WTC11 (cell line): ENCODE measurements around the gene BTN3A1. TPM values are rescaled to one million over a fixed set of nuclear protein-coding genes. Genes with fewer than 3 reads are reported as not detected.

Experiments
- ATAC-seq: fragments of 200-7000 bp; cut with Tn5 transposase; 2 replicates; pipeline ENCODE4 v1.10.0; 2021; ENCODE audit warnings: mild to moderate bottlenecking, moderate library complexity
- CTCF ChIA-PET: fragments of 300-600 bp; sonication (Branson Sonifier 250); formaldehyde crosslinking; loops from one replicate; lab custom pipeline; 2021; ENCODE audit warnings: antibody characterized with exemption; lab: Charles Lee
- POLR2A ChIA-PET: fragments of 350-600 bp; sonication (Branson Sonifier 250); formaldehyde crosslinking; loops from one replicate; lab custom pipeline; 2021; ENCODE audit warnings: antibody characterized with exemption; lab: Charles Lee
- DNase-seq: peaks from one replicate; pipeline ENCODE4 v3.0.0; 2021; ENCODE audit warnings: low spot score
- H3K27ac Mint-ChIP-seq: 2 replicates; pipeline ENCODE4 v1.8.0; 2021; ENCODE audit warnings: mixed read lengths
- H3K27me3 Mint-ChIP-seq: 2 replicates; pipeline ENCODE4 v1.8.0; 2021; ENCODE audit warnings: low read depth, mild to moderate bottlenecking, moderate library complexity, mixed read lengths
- H3K36me3 Mint-ChIP-seq: 2 replicates; pipeline ENCODE4 v1.8.0; 2021; ENCODE audit warnings: mixed read lengths
- H3K4me1 Mint-ChIP-seq: 2 replicates; pipeline ENCODE4 v1.8.0; 2022; ENCODE audit warnings: mixed read lengths
- H3K4me3 Mint-ChIP-seq: 2 replicates; pipeline ENCODE4 v1.8.0; 2021; ENCODE audit warnings: mild to moderate bottlenecking, moderate library complexity, mixed read lengths
- H3K9me3 Mint-ChIP-seq: 2 replicates; pipeline ENCODE4 v1.8.0; 2021; ENCODE audit warnings: mixed read lengths
- CDX4 ChIP-seq: fragments of 250-450 bp; sonication (Bioruptor Pico); IDR thresholded peaks from 2 replicates; pipeline ENCODE4 v1.9.0; 2021; ENCODE audit warnings: moderate library complexity, mild to moderate bottlenecking, inconsistent platforms, borderline replicate concordance
- CREB1 ChIP-seq: sonication (generic); formaldehyde crosslinking; IDR thresholded peaks from 2 replicates; pipeline ENCODE4 v1.8.0; 2023; ENCODE audit warnings: mild to moderate bottlenecking, missing genetic modification reagents
- CTCF ChIP-seq: fragments of 200-600 bp; IDR thresholded peaks from 2 replicates; pipeline ENCODE4 v1.8.0; 2022; ENCODE audit warnings: antibody characterized with exemption
- ELF4 ChIP-seq: sonication (generic); formaldehyde crosslinking; IDR thresholded peaks from 2 replicates; pipeline ENCODE4 v1.8.1; 2022; ENCODE audit warnings: low read depth, mild to moderate bottlenecking, moderate library complexity, missing genetic modification reagents
- ESRRA ChIP-seq: sonication (generic); formaldehyde crosslinking; IDR thresholded peaks from 2 replicates; pipeline ENCODE4 v1.8.1; 2022; ENCODE audit warnings: mild to moderate bottlenecking, missing genetic modification reagents, borderline replicate concordance
- FOXP1 ChIP-seq: sonication (generic); formaldehyde crosslinking; IDR thresholded peaks from 2 replicates; pipeline ENCODE4 v1.8.0; 2022; ENCODE audit warnings: missing genetic modification reagents, mild to moderate bottlenecking, moderate library complexity, borderline replicate concordance
- HMGA2 ChIP-seq: fragments of 250-450 bp; sonication (Bioruptor Pico); IDR thresholded peaks from 2 replicates; pipeline ENCODE4 v1.4.0; 2021; ENCODE audit warnings: mild to moderate bottlenecking, moderate library complexity
- IRF1 ChIP-seq: sonication (generic); formaldehyde crosslinking; IDR thresholded peaks from 2 replicates; pipeline ENCODE4 v1.8.0; 2023; ENCODE audit warnings: missing genetic modification reagents
- MAX ChIP-seq: sonication (generic); formaldehyde crosslinking; IDR thresholded peaks from 2 replicates; pipeline ENCODE4 v1.8.0; 2022; ENCODE audit warnings: mild to moderate bottlenecking, missing genetic modification reagents
- MXD4 ChIP-seq: fragments of 250-450 bp; sonication (Bioruptor Pico); IDR thresholded peaks from 2 replicates; pipeline ENCODE4 v1.8.0; 2021; ENCODE audit warnings: mild to moderate bottlenecking, moderate library complexity, borderline replicate concordance
- NFE2L1 ChIP-seq: sonication (generic); formaldehyde crosslinking; IDR thresholded peaks from 2 replicates; pipeline ENCODE4 v1.8.1; 2023; ENCODE audit warnings: missing genetic modification reagents
- NFYB ChIP-seq: sonication (generic); formaldehyde crosslinking; conservative IDR thresholded peaks from 2 replicates; pipeline ENCODE4 v1.8.0; 2022; ENCODE audit warnings: low read depth, missing genetic modification reagents
- NR3C1 ChIP-seq: sonication (generic); formaldehyde crosslinking; conservative IDR thresholded peaks from 2 replicates; pipeline ENCODE4 v1.8.1; 2023; ENCODE audit warnings: low read depth, mild to moderate bottlenecking, missing genetic modification reagents
- SMAD4 ChIP-seq: sonication (generic); formaldehyde crosslinking; IDR thresholded peaks from 2 replicates; pipeline ENCODE4 v1.8.0; 2022; ENCODE audit warnings: mild to moderate bottlenecking, missing genetic modification reagents
- TCF7 ChIP-seq: sonication (generic); formaldehyde crosslinking; IDR thresholded peaks from 2 replicates; pipeline ENCODE4 v1.8.0; 2022; ENCODE audit warnings: mild to moderate bottlenecking, low read depth, missing genetic modification reagents, moderate library complexity
- TEAD1 ChIP-seq: sonication (generic); formaldehyde crosslinking; IDR thresholded peaks from 2 replicates; pipeline ENCODE4 v1.8.0; 2022; ENCODE audit warnings: mild to moderate bottlenecking, missing genetic modification reagents
- TEAD4 ChIP-seq: sonication (generic); formaldehyde crosslinking; IDR thresholded peaks from 2 replicates; pipeline ENCODE4 v1.8.0; 2022; ENCODE audit warnings: mild to moderate bottlenecking, missing genetic modification reagents
- TP53 ChIP-seq: sonication (generic); formaldehyde crosslinking; IDR thresholded peaks from 2 replicates; pipeline ENCODE4 v1.8.1; 2023; ENCODE audit warnings: mild to moderate bottlenecking, missing genetic modification reagents
- ZNF121 ChIP-seq: sonication (generic); formaldehyde crosslinking; IDR thresholded peaks from 2 replicates; pipeline ENCODE4 v1.8.0; 2023; ENCODE audit warnings: missing genetic modification reagents
- ZNF219 ChIP-seq: sonication (generic); formaldehyde crosslinking; IDR thresholded peaks from 2 replicates; pipeline ENCODE4 v1.8.0; 2023; ENCODE audit warnings: missing genetic modification reagents, mild to moderate bottlenecking, borderline replicate concordance
- ZNF232 ChIP-seq: sonication (generic); formaldehyde crosslinking; IDR thresholded peaks from 2 replicates; pipeline ENCODE4 v1.8.0; 2022; ENCODE audit warnings: mild to moderate bottlenecking, missing genetic modification reagents
- ZNF317 ChIP-seq: sonication (generic); formaldehyde crosslinking; IDR thresholded peaks from 2 replicates; pipeline ENCODE4 v1.8.1; 2023; ENCODE audit warnings: low read depth, mild to moderate bottlenecking, moderate library complexity, missing genetic modification reagents, borderline replicate concordance
- ZNF425 ChIP-seq: fragments of 250-450 bp; sonication (Bioruptor Pico); conservative IDR thresholded peaks from 2 replicates; pipeline ENCODE4 v1.9.0; 2021; ENCODE audit warnings: mild to moderate bottlenecking
- ZNF671 ChIP-seq: fragments of 250-450 bp; sonication (Bioruptor Pico); IDR thresholded peaks from 2 replicates; pipeline ENCODE4 v1.8.0; 2021; ENCODE audit warnings: mild to moderate bottlenecking
- ZSCAN18 ChIP-seq: fragments of 250-450 bp; sonication (Bioruptor Pico); IDR thresholded peaks from 2 replicates; pipeline ENCODE4 v2.1.2; 2022; ENCODE audit warnings: mild to moderate bottlenecking, moderate library complexity
- total RNA-seq: library from RNA; stranded (reverse); gene quantifications from 3 replicates; pipeline ENCODE4 v1.2.3, GENCODE V29; 2021

Gene BTN3A1
- total RNA-seq, 1 experiment from 2014 or later, result 4.5 TPM

GRCh38 chr6:26436018-26436417 lies 33.9 kb downstream of the BTN3A1 start:
- ATAC-seq (no peak), DNase-seq (no peak)
- Mint-ChIP-seq H3K36me3 (peaks cover 42% of the 10 kb centered on the region), H3K27me3 (peaks cover 9% of the 10 kb centered on the region; the same call in 1 of the 2 replicates), H3K9me3 (peaks cover 40% of the 10 kb centered on the region), H3K4me1 (no peaks in the 10 kb centered on the region), H3K4me3 (no peak overlapping the region), H3K27ac (no peak overlapping the region)
- ChIA-PET CTCF (no interaction called here), POLR2A (interaction anchor here (1.2 kb wide), 1 partner anchor 10 kb away, joined by 3 read pairs; no protein-coding TSS in a partner anchor)
- TF ChIP-seq MAX (CRISPR knock-in tag) (no peak), CREB1 (CRISPR knock-in tag) (no peak), ESRRA (CRISPR knock-in tag) (no peak), ELF4 (CRISPR knock-in tag) (no peak), HMGA2 (CRISPR knock-in tag) (no peak), ZNF219 (CRISPR knock-in tag) (no peak), CTCF (no peak), ZNF317 (CRISPR knock-in tag) (no peak), TP53 (CRISPR knock-in tag) (no peak), ZNF425 (CRISPR knock-in tag) (no peak), NR3C1 (CRISPR knock-in tag) (no peak), CDX4 (no peak), TCF7 (CRISPR knock-in tag) (no peak), MXD4 (CRISPR knock-in tag) (no peak), SMAD4 (no peak), ZNF121 (no peak), ZNF232 (CRISPR knock-in tag) (no peak), ZNF671 (CRISPR knock-in tag) (no peak), ZSCAN18 (CRISPR knock-in tag) (no peak)

GRCh38 chr6:26437550-26437949 lies 35.5 kb downstream of the BTN3A1 start:
- ChIA-PET POLR2A (no interaction called here), CTCF (no interaction called here)
- ATAC-seq (no peak), DNase-seq (no peak)
- Mint-ChIP-seq H3K27ac (no peak overlapping the region), H3K4me3 (no peak overlapping the region), H3K36me3 (peaks cover 27% of the 10 kb centered on the region), H3K27me3 (peaks cover 9% of the 10 kb centered on the region; the same call in 1 of the 2 replicates), H3K4me1 (no peaks in the 10 kb centered on the region), H3K9me3 (peaks cover 31% of the 10 kb centered on the region)
- TF ChIP-seq TEAD1 (CRISPR knock-in tag) (no peak), NFE2L1 (CRISPR knock-in tag) (no peak), NFYB (CRISPR knock-in tag) (no peak), ESRRA (CRISPR knock-in tag) (no peak), ZNF425 (CRISPR knock-in tag) (no peak), FOXP1 (CRISPR knock-in tag) (no peak), IRF1 (no peak), TEAD4 (no peak)
